ENCODE results near the gene KDM7A.

- TF ChIP-seq POLR2A (IDR thresholded peaks at IDR 0.05) (no peak), POLR2AphosphoS5 (IDR thresholded peaks at IDR 0.05) (no peak), CTCF (IDR thresholded peaks at IDR 0.05) (no peak), EP300 (IDR thresholded peaks at IDR 0.05) (no peak)
Observed at GRCh38 chr7:140196361-140197217, 19.8 kb upstream of the KDM7A start.
